Measurements from ENCODE around the gene COL23A1. TPM values are rescaled to one million over a fixed set of nuclear protein-coding genes. Genes with fewer than 3 reads are reported as not detected.

Gene COL23A1
- polyA plus RNA-seq, 3 donors, result 0.11 to 0.21 TPM; not detected in 1

- H3K9me3 ChIP-seq (replicated peaks in 1 of 2; ENCODE audit: control insufficient read depth in 1 of 2, insufficient read depth in 1 of 2, low read length in 2 of 2), result peaks cover 0 to 6% of the 10 kb centered on the region in 2 donors
- no peak overlapping the region for H3K4me3 ChIP-seq (replicated peaks in 1 of 3; ENCODE audit: low read depth in 2 of 3, low read length in 3 of 3)
- Mint-ChIP-seq H3K27ac (no peak overlapping the region), H3K9me3 (peaks cover 0 to 8% (median 3%) of the 10 kb centered on the region in 7 donors), H3K36me3 (no peaks in the 10 kb centered on the region), H3K4me3 (no peak overlapping the region), H3K4me1 (peaks cover 6% of the 10 kb centered on the region), H3K27me3 (ENCODE audit: low read depth in 3 of 3) (peaks cover 2 to 8% (median 7%) of the 10 kb centered on the region in 3 donors)
- H3K79me2 ChIP-seq (ENCODE audit: insufficient read depth, low read length), result peaks cover 4% of the 10 kb centered on the region
- no peak overlapping the region for H3K4me2 ChIP-seq (replicated peaks; ENCODE audit: extremely low read depth, low read length, poor library complexity, severe bottlenecking)
- no peaks in the 10 kb centered on the region for H4K20me1 ChIP-seq (ENCODE audit: insufficient read depth, low read length)
- H3K9ac ChIP-seq (ENCODE audit: insufficient read depth, low read length, poor library complexity, severe bottlenecking), result no peak overlapping the region
- no peak for DNase-seq
- H2AFZ ChIP-seq (ENCODE audit: insufficient read depth, low read depth, low read length, poor library complexity, severe bottlenecking), result no peak overlapping the region
- H3K36me3 ChIP-seq (replicated peaks in 1 of 2; ENCODE audit: control insufficient read depth in 1 of 2, insufficient read depth in 2 of 2, low read length in 2 of 2), result no peaks in the 10 kb centered on the region
- intact Hi-C loops (cut with micrococcal nuclease), result no loop called here
- no peaks in the 10 kb centered on the region for H3K27me3 ChIP-seq (ENCODE audit: control insufficient read depth in 2 of 2, insufficient read depth in 2 of 2, low read length in 2 of 2)
- TF ChIP-seq CTCF (IDR thresholded peaks at IDR 0.05), result no peak
- H3K4me1 ChIP-seq (ENCODE audit: control insufficient read depth in 1 of 2, insufficient read depth in 2 of 2, low read length in 2 of 2), result peaks cover 7% of the 10 kb centered on the region in 2 donors
- WGBS (ENCODE audit: insufficient coverage), result 98% methylated on average over 6 of the region's 8 CpGs
- H3K27ac ChIP-seq (ENCODE audit: low read depth in 1 of 2, low read length in 2 of 2), result no peak overlapping the region
Observed at GRCh38 chr5:178583279-178583678, 6.9 kb downstream of the COL23A1 start.

- H3K36me3 Mint-ChIP-seq, result no peaks in the 10 kb centered on the region
- H3K27ac ChIP-seq (ENCODE audit: low read depth in 1 of 2, low read length in 2 of 2), result no peak overlapping the region
- no peaks in the 10 kb centered on the region for H3K36me3 ChIP-seq (replicated peaks in 1 of 2; ENCODE audit: control insufficient read depth in 1 of 2, insufficient read depth in 2 of 2, low read length in 2 of 2)
- H3K9me3 ChIP-seq (replicated peaks in 1 of 2; ENCODE audit: control insufficient read depth in 1 of 2, insufficient read depth in 1 of 2, low read length in 2 of 2), result peaks cover 0 to 6% of the 10 kb centered on the region in 2 donors
- no peak overlapping the region for H3K4me2 ChIP-seq (replicated peaks; ENCODE audit: extremely low read depth, low read length, poor library complexity, severe bottlenecking)
- peaks cover 0 to 8% (median 3%) of the 10 kb centered on the region in 7 donors for H3K9me3 Mint-ChIP-seq
- intact Hi-C loops (cut with micrococcal nuclease), result no loop called here
- H3K4me1 Mint-ChIP-seq, result peaks cover under 1% of the 10 kb centered on the region
- peaks cover 4 to 5% of the 10 kb centered on the region in 2 donors for H3K4me1 ChIP-seq (ENCODE audit: control insufficient read depth in 1 of 2, insufficient read depth in 2 of 2, low read length in 2 of 2)
- H2AFZ ChIP-seq (ENCODE audit: insufficient read depth, low read depth, low read length, poor library complexity, severe bottlenecking), result no peak overlapping the region
- H3K4me3 ChIP-seq (replicated peaks in 1 of 3; ENCODE audit: low read depth in 2 of 3, low read length in 3 of 3), result no peak overlapping the region
- DNase-seq, result no peak
- no peak for TF ChIP-seq CTCF (IDR thresholded peaks at IDR 0.05)
- peaks cover 0 to 5% of the 10 kb centered on the region in 2 donors for H3K27me3 ChIP-seq (ENCODE audit: control insufficient read depth in 2 of 2, insufficient read depth in 2 of 2, low read length in 2 of 2)
- H3K9ac ChIP-seq (ENCODE audit: insufficient read depth, low read length, poor library complexity, severe bottlenecking), result no peak overlapping the region
- H4K20me1 ChIP-seq (ENCODE audit: insufficient read depth, low read length), result no peaks in the 10 kb centered on the region
- H3K27ac Mint-ChIP-seq, result no peak overlapping the region
- WGBS (ENCODE audit: insufficient coverage), result 85% methylated on average over 7 of the region's 13 CpGs
- H3K79me2 ChIP-seq (ENCODE audit: insufficient read depth, low read length), result no peaks in the 10 kb centered on the region
- H3K4me3 Mint-ChIP-seq, result no peak overlapping the region
- peaks cover 10 to 17% (median 12%) of the 10 kb centered on the region in 3 donors for H3K27me3 Mint-ChIP-seq (ENCODE audit: low read depth in 3 of 3)
Observed at GRCh38 chr5:178582291-178582690, 7.9 kb downstream of the COL23A1 start.
